HG03354 (cell line): Measurements from ENCODE around the gene SERINC3.
"Not testable (repeated sequence)": the region's sequence is repeated elsewhere in the genome, so short reads cannot be mapped to it uniquely, and the experiment has no call there.

Source experiments
- ATAC-seq: cut with Tn5 transposase; IDR thresholded peaks from one replicate; pipeline ENCODE4 v1.9.1; 2021; ENCODE audit warnings: mild to moderate bottlenecking; ENCODE audit not compliant: unreplicated experiment, poor library complexity, severe bottlenecking

Gene SERINC3

GRCh38 chr20:44521484-44522481, at the start of gene SERINC3:
TSS of gene SERINC3 (minus strand) at chr20:44522070. CDS start at chr20:44521951, 119 bp downstream.
- ATAC-seq = peak; percentile 98

- no peak for ATAC-seq
These were observed 49.6 kb upstream of the SERINC3 start for GRCh38 chr20:44571362-44571988.

GRCh38 chr20:44570367-44570766, 48.5 kb upstream of the SERINC3 start:
- no peak for ATAC-seq

GRCh38 chr20:44566811-44567210, 44.9 kb upstream of the SERINC3 start:
- ATAC-seq = no peak

- ATAC-seq = no peak
These were observed 44.1 kb upstream of the SERINC3 start for GRCh38 chr20:44566018-44566417.

GRCh38 chr20:44561876-44562275, 40.0 kb upstream of the SERINC3 start:
- ATAC-seq = no peak

GRCh38 chr20:44560818-44561217, 38.9 kb upstream of the SERINC3 start:
- ATAC-seq = not testable (repeated sequence)

- no peak for ATAC-seq
These were observed 38.4 kb upstream of the SERINC3 start for GRCh38 chr20:44560229-44560628.

GRCh38 chr20:44559302-44559701, 37.4 kb upstream of the SERINC3 start:
- ATAC-seq = no peak

GRCh38 chr20:44552950-44553908, 31.4 kb upstream of the SERINC3 start:
- ATAC-seq = no peak

- no peak for ATAC-seq
These were observed 30.7 kb upstream of the SERINC3 start for GRCh38 chr20:44552568-44552949.

- ATAC-seq = no peak
These were observed 30.2 kb upstream of the SERINC3 start for GRCh38 chr20:44552050-44552449.

GRCh38 chr20:44549123-44549522, 27.3 kb upstream of the SERINC3 start:
- ATAC-seq = no peak

GRCh38 chr20:44547419-44547818, 25.5 kb upstream of the SERINC3 start:
- no peak for ATAC-seq

GRCh38 chr20:44544263-44544662, 22.4 kb upstream of the SERINC3 start:
- ATAC-seq = no peak

- no peak for ATAC-seq
These were observed 21.5 kb upstream of the SERINC3 start for GRCh38 chr20:44543358-44543757.

GRCh38 chr20:44542890-44543289, 21.0 kb upstream of the SERINC3 start:
- no peak for ATAC-seq

- no peak for ATAC-seq
These were observed 20.1 kb upstream of the SERINC3 start for GRCh38 chr20:44541992-44542391.

- no peak for ATAC-seq
These were observed 19.0 kb upstream of the SERINC3 start for GRCh38 chr20:44540834-44541233.

GRCh38 chr20:44537993-44538392, 16.1 kb upstream of the SERINC3 start:
- no peak for ATAC-seq
